Liver (tissue), 3 donors: ENCODE results near the gene OLA1.

Experiments used
- ATF3 ChIP-seq: IDR thresholded peaks from 2 replicates; pipeline ENCODE4 v1.6.1; 2016; ENCODE audit warnings: antibody characterized with exemption
- CTCF ChIP-seq: fragments of 150-350 bp; IDR thresholded peaks from 2 replicates; pipeline ENCODE4 v1.5.1; 2017; ENCODE audit warnings: improper control_type of control experiment, low read depth, low read length; ENCODE audit not compliant: missing input control
- JUND ChIP-seq, 2 donors: IDR thresholded peaks; 2 replicates each; pipeline ENCODE4 v1.6.1; 2016; ENCODE audit warnings: antibody characterized with exemption in 2 of 2
- REST ChIP-seq: IDR thresholded peaks from 2 replicates; pipeline ENCODE4 v1.6.1; 2016; ENCODE audit warnings: antibody characterized with exemption, mild to moderate bottlenecking
- donor health status: healthy.
- donor health status: healthy.

- TF ChIP-seq ATF3 = no peak
- TF ChIP-seq CTCF = no peak
- TF ChIP-seq REST = no peak
- TF ChIP-seq JUND (IDR thresholded peaks at IDR 0.05) = no peak
Measured at GRCh38 chr2:174121175-174121574, 127.2 kb downstream of the OLA1 start.
